Esophagus squamous epithelium (tissue), 4 donors: ENCODE results near the gene CFAP57.

Experiments
- CTCF ChIP-seq, 6 experiments: fragments of 450-650 bp in 4 of 6; fragments of 200-600 bp in 2 of 6; sonication (generic) in 2 of 6; IDR thresholded peaks; one replicate each; pipeline ENCODE4 v1.5.1; 2016 to 2019; ENCODE audit warnings: antibody characterized with exemption in 6 of 6, mild to moderate bottlenecking in 4 of 6, moderate library complexity in 4 of 6
- POLR2A ChIP-seq, 4 donors: fragments of 450-650 bp; IDR thresholded peaks; one replicate each; pipeline ENCODE4 v1.6.1; 2017; ENCODE audit warnings: antibody characterized with exemption in 4 of 4, mild to moderate bottlenecking in 4 of 4, moderate library complexity in 3 of 4

- TF ChIP-seq POLR2A (IDR thresholded peaks at IDR 0.05), result no peak
- no peak for TF ChIP-seq CTCF (IDR thresholded peaks at IDR 0.05)
Observed at GRCh38 chr1:43147625-43148327, 24.4 kb upstream of the CFAP57 start.
